ENCODE results near the gene PRKCSH. TPM values are rescaled to one million over a fixed set of nuclear protein-coding genes. Genes with fewer than 3 reads are reported as not detected.

The PRKCSH gene
- total RNA-seq, 2 experiments from 2014 or later, result 95.6 to 271 TPM

DNA sequence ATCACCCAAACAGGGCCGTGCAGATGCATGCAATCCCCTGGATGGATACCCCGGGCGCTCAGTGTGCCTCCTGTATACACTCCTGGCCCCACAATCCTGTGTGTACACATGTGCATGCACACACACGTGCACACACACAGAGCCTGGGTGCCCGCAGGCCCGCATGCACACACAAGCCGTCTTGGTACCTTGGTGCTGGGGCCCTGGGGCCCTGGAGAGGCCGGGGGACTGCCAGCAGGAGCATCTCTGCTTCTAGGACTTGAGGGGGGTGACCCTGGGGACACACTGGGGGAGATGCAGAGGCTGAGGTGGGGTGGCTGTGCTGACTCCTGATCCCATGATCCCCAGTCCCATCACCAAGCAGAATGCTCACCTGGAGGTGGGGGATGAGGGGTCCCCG is 35.8 kb upstream of the PRKCSH start:
- Histone ChIP-seq H3K79me2 (ENCODE audit: insufficient read depth, low read depth, low read length) (no peaks in the 10 kb centered on the region), H3K9me3 (ENCODE audit: low read length) (no peaks in the 10 kb centered on the region), H3K27ac (ENCODE audit: low read depth, low read length, poor library complexity, severe bottlenecking) (no peak overlapping the region), H3K36me3 (ENCODE audit: insufficient read depth, low read length) (no peaks in the 10 kb centered on the region), H3K4me2 (ENCODE audit: low read length) (no peak overlapping the region), H3K4me3 (ENCODE audit: low read depth, low read length, poor library complexity, severe bottlenecking) (no peak overlapping the region), H3K4me1 (ENCODE audit: insufficient read depth, low read length, poor library complexity, severe bottlenecking) (no peaks in the 10 kb centered on the region), H3K9me2 (ENCODE audit: insufficient read depth, low read length) (no peaks in the 10 kb centered on the region), H4K20me1 (ENCODE audit: insufficient read depth, low read length) (no peaks in the 10 kb centered on the region), H2AFZ (ENCODE audit: low read length) (no peak overlapping the region)
- intact Hi-C loops (cut with micrococcal nuclease; ENCODE audit: unreplicated experiment), result no loop called here
- ChIA-PET CTCF (ENCODE audit: unreplicated experiment) (no interaction called here), POLR2A (no interaction called here)
- BruUV-seq (replicated peaks), result no TSS peak
- DNase-seq (ENCODE audit: low spot score), result no peak
- TF ChIP-seq, protein P1, sequence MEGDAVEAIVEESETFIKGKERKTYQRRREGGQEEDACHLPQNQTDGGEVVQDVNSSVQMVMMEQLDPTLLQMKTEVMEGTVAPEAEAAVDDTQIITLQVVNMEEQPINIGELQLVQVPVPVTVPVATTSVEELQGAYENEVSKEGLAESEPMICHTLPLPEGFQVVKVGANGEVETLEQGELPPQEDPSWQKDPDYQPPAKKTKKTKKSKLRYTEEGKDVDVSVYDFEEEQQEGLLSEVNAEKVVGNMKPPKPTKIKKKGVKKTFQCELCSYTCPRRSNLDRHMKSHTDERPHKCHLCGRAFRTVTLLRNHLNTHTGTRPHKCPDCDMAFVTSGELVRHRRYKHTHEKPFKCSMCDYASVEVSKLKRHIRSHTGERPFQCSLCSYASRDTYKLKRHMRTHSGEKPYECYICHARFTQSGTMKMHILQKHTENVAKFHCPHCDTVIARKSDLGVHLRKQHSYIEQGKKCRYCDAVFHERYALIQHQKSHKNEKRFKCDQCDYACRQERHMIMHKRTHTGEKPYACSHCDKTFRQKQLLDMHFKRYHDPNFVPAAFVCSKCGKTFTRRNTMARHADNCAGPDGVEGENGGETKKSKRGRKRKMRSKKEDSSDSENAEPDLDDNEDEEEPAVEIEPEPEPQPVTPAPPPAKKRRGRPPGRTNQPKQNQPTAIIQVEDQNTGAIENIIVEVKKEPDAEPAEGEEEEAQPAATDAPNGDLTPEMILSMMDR (conservative IDR thresholded peaks at IDR 0.05; ENCODE audit: low read length), result no peak
- TF ChIP-seq EZH2phosphoT487 (IDR thresholded peaks at IDR 0.05; ENCODE audit: borderline replicate concordance, low read depth, low read length), result no peak

DNA sequence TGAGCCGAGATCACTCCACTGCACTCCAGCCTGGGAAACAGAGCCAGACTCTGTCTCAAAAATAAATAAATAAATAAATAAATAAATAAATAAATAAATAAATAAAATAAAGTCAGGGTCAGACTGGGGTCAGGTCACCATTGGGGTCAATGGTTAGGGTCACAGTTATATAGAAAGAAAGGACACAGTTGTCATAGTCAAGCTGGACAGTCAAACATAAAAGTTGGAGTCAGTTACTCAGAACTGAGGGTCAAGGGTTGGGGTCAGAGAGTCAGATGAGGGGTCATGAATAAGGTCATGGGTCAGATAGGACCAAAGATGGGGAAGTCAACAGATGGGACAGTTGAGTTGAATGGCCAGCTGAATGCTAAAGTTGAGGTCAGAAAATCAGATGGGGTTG is 34.6 kb upstream of the PRKCSH start:
- BruUV-seq (replicated peaks), result no TSS peak
- no peaks in the 10 kb centered on the region for H3K9me3 ChIP-seq (ENCODE audit: low read length)
- no peak overlapping the region for H3K4me3 ChIP-seq (ENCODE audit: low read depth, low read length, poor library complexity, severe bottlenecking)
- H3K36me3 ChIP-seq (ENCODE audit: insufficient read depth, low read length), result no peaks in the 10 kb centered on the region
- TF ChIP-seq EZH2phosphoT487 (IDR thresholded peaks at IDR 0.05; ENCODE audit: borderline replicate concordance, low read depth, low read length), result no peak
- CTCF ChIA-PET (ENCODE audit: unreplicated experiment), result no interaction called here
- intact Hi-C loops (cut with micrococcal nuclease; ENCODE audit: unreplicated experiment), result no loop called here
- no peaks in the 10 kb centered on the region for H3K79me2 ChIP-seq (ENCODE audit: insufficient read depth, low read depth, low read length)
- no peak overlapping the region for H3K4me2 ChIP-seq (ENCODE audit: low read length)
- no peaks in the 10 kb centered on the region for H3K9me2 ChIP-seq (ENCODE audit: insufficient read depth, low read length)
- H2AFZ ChIP-seq (ENCODE audit: low read length), result no peak overlapping the region
- no peaks in the 10 kb centered on the region for H3K4me1 ChIP-seq (ENCODE audit: insufficient read depth, low read length, poor library complexity, severe bottlenecking)
- no peaks in the 10 kb centered on the region for H4K20me1 ChIP-seq (ENCODE audit: insufficient read depth, low read length)
- POLR2A ChIA-PET, result interaction anchor here (1.4 kb wide), 1 partner anchor 21 kb away, joined by 3 read pairs; no protein-coding TSS in a partner anchor
- DNase-seq (ENCODE audit: low spot score), result no peak
- H3K27ac ChIP-seq (ENCODE audit: low read depth, low read length, poor library complexity, severe bottlenecking), result no peak overlapping the region

DNA sequence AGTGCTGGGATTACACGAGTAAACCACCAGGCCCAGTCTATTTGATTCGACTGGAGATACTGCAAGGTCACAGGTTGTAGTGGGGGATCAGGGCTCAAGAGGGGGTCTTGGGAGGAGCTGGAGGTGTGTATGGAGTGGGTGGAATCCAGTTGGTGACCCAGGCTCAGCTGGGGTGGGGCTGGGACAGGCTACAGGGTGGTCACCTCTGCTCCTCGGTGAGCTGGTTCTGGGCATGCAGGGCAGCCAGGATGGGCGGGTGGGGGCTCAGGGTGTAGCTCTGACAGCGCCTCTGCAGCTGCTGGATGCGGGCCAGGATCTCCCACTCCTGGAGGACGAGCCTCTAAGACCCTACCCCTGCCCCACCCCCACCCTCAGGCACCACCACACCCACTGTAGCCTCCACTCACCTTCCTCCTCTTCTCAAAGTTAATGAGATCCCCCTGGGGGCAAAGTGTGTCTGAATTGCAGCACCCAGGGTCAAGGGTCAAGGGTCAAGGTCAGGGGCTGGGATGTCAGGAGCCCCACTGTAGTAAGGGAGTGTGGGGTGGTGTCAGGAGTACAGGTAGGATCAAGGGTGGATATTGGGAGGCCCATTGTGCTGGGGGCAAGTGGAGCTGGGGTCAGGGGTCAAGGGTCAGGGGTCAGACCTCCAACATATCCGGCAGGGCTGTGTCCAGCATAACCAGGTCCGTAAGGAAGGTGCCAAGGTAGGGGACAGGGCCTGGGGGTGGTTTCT is 33.5 kb upstream of the PRKCSH start:
- Histone ChIP-seq H3K36me3 (ENCODE audit: insufficient read depth, low read length) (no peaks in the 10 kb centered on the region), H3K9me3 (ENCODE audit: low read length) (no peaks in the 10 kb centered on the region), H4K20me1 (ENCODE audit: insufficient read depth, low read length) (no peaks in the 10 kb centered on the region), H3K4me3 (ENCODE audit: low read depth, low read length, poor library complexity, severe bottlenecking) (no peak overlapping the region), H2AFZ (ENCODE audit: low read length) (no peak overlapping the region), H3K9me2 (ENCODE audit: insufficient read depth, low read length) (no peaks in the 10 kb centered on the region), H3K79me2 (ENCODE audit: insufficient read depth, low read depth, low read length) (no peaks in the 10 kb centered on the region), H3K4me2 (ENCODE audit: low read length) (no peak overlapping the region), H3K4me1 (ENCODE audit: insufficient read depth, low read length, poor library complexity, severe bottlenecking) (no peaks in the 10 kb centered on the region), H3K27ac (ENCODE audit: low read depth, low read length, poor library complexity, severe bottlenecking) (no peak overlapping the region)
- ChIA-PET CTCF (ENCODE audit: unreplicated experiment) (no interaction called here), POLR2A (interaction anchor here (0.7 to 1.4 kb wide), 2 partner anchors 19 to 246 kb away, joined by 3 read pairs; no protein-coding TSS in a partner anchor)
- no peak for DNase-seq (ENCODE audit: low spot score)
- BruUV-seq (replicated peaks), result no TSS peak
- TF ChIP-seq EZH2phosphoT487 (IDR thresholded peaks at IDR 0.05; ENCODE audit: borderline replicate concordance, low read depth, low read length), result no peak
- TF ChIP-seq, protein P1 (conservative IDR thresholded peaks at IDR 0.05; ENCODE audit: low read length), result no peak
- intact Hi-C loops (cut with micrococcal nuclease; ENCODE audit: unreplicated experiment), result no loop called here
